GM12864 (cell line): ENCODE data around the gene EYA2.

Source experiments
- DNase-seq: peaks from one replicate; pipeline ENCODE4 v3.0.0-alpha.2; 2011; ENCODE audit warnings: low read depth
- H3K4me3 ChIP-seq: 2 replicates; pipeline ENCODE4 v1.5.1; 2011; ENCODE audit warnings: mild to moderate bottlenecking, low read depth, low read length, control low read depth
- CTCF ChIP-seq: IDR thresholded peaks from 2 replicates; pipeline ENCODE4 v1.5.1; 2011; ENCODE audit warnings: low read depth, mild to moderate bottlenecking, moderate library complexity, low read length, control low read depth, inconsistent platforms; ENCODE audit errors: missing control alignments

The EYA2 gene

GRCh38 chr20:47018381-47018780 lies 123.7 kb downstream of the EYA2 start:
- no peak for DNase-seq
- H3K4me3 ChIP-seq = no peak overlapping the region
- TF ChIP-seq CTCF = no peak

DNA sequence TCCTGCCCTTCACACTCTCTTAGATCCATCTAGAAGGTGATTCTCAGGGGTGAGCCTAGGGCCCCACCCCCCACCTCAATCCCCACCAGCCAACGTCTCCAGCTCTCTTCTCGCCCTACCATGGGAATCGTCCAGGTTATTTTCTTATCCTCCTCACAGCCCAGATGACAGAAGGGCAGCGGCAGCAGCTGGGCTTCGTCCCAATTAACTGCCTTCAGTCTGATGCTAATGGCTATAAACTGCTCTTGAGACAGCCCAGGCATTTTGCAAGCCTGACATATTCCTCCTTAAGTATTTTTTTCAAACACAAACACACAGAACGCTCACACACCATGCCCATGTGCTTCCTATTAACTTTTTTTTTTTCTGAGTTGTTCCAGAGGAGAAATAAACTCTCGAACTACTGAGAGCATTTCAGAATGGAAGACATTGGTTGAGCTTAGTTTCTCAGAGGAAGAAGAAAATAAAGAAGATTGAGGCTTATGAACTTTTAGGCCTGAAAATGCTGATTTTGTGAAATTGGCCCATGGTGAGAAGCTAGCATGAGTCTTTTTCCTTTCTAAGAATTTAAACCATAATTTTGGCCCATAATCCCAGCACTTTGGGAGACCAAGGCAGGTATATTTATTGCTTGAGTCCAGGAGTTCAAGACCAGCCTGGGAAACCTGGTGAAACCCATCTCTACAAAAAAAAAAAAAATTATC lies 124.6 kb downstream of the EYA2 start:
- TF ChIP-seq CTCF = no peak
- no peak for DNase-seq

DNA sequence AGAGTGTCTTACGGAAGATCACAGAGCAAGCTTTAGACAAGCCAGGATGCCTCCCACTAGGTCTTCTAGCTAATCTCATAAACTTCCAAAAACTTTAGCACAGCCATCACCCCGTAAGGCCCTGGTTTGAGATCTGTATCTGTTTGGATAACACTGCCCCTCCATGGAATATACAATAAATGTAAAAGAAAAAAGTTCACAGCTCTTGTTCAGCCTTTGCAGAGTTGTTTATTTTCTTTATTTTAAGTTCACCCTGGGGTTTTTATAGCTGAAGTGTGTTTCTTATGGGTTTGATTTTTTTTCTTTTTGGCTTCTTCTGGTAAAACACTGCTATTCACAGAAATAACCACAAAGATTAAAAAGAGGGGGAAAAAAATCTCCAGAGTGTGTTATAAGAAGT lies 125.6 kb downstream of the EYA2 start:
- no peak for DNase-seq
- no peak for TF ChIP-seq CTCF
- no peak overlapping the region for H3K4me3 ChIP-seq

More for the DNA sequence above, 124.6 kb downstream of the EYA2 start:
- no peak overlapping the region for H3K4me3 ChIP-seq

DNA sequence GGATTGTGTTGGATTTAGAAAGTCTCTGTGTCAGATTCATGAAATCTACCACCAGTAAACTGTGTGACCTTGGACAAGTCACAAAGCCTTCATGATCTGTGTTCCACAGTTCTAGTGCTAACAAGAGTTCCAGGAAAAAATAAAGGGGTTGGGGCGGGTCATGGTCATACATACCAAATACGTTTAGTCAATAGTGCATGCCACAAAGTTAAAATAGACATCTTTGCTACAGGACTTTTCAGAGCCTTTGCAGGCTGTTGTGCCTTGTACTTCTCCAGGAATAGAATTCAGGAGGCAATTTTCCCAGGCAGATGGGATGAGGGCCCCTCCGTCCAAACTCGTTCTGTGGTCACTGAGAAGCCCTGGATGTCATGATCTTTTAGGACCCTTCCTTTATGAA lies 127.2 kb downstream of the EYA2 start:
- H3K4me3 ChIP-seq = no peak overlapping the region
- no peak for DNase-seq
- TF ChIP-seq CTCF = no peak

DNA sequence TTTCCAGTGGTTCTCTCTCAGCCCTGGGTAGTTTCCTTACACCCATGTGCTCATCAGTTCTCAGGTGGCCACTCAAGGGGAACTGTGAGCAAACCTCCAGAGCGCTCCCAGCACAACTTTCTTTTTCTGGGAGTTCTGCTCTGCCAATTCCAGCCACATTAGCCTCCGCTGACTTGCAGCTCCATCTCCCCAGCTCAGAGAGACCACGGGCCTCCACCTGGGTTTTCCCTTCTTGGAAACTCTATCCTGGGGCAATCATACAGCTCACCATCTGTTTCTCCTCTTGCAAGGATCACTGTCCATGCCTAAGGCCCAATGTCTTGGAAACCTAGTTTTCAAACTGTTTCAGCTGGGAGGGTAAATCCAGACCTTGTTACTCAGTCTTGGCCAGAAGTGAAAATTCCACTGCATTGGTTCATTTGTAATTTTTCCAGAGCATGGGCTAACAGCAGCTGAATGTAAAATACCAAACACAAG lies 129.9 kb downstream of the EYA2 start:
- no peak overlapping the region for H3K4me3 ChIP-seq
- TF ChIP-seq CTCF = no peak
- DNase-seq = no peak

GRCh38 chr20:47027042-47027441 lies 132.4 kb downstream of the EYA2 start:
- no peak overlapping the region for H3K4me3 ChIP-seq
- no peak for TF ChIP-seq CTCF
- DNase-seq = no peak

GRCh38 chr20:47027456-47027855 lies 132.8 kb downstream of the EYA2 start:
- no peak for TF ChIP-seq CTCF
- no peak overlapping the region for H3K4me3 ChIP-seq
- DNase-seq = no peak
